H4 (cell line): ENCODE results near the gene TMEM270. TPM values are rescaled to one million over a fixed set of nuclear protein-coding genes. Genes with fewer than 3 reads are reported as not detected.

Experiments
- DNase-seq: peaks from one replicate; pipeline ENCODE4 v3.0.0-alpha.2; 2015; ENCODE audit warnings: low spot score
- total RNA-seq: library from RNA; depleted of rRNA; stranded (reverse); fragments of >200 nt; shearing (Covaris generic); gene quantifications from 2 replicates; pipeline ENCODE4 v1.2.3, GENCODE V29; 2014

Gene TMEM270
- total RNA-seq, 1 experiment from 2014 or later = not detected

DNA sequence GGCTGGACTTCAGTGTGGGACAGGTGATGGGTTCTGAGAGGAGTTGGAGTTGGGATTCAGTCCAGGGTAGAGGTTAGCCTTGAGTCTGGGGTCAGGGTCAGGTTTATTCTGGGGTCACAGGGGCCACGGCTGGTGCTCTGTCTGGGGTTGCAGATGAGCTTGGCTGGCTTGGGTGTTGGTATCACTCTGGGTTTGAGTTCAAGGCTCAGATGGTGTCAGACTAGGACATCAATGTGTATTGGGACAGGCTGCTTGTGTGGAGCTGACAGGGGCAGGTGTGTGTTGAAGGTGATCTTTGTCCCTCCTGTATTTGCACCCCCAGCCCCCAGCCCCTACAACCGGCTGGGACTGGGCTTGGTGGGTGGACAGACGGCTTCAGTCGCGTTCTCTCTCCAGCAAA lies 26.8 kb downstream of the TMEM270 start:
- no peak for DNase-seq

- peak; percentile 56 for DNase-seq
Measured at GRCh38 chr7:73888959-73889358, 28.0 kb downstream of the TMEM270 start.

GRCh38 chr7:73890555-73891147 lies 29.7 kb downstream of the TMEM270 start:
- DNase-seq = peak; percentile 61

GRCh38 chr7:73891178-73891885 lies 30.4 kb downstream of the TMEM270 start:
- no peak for DNase-seq

GRCh38 chr7:73892003-73892999 lies 31.3 kb downstream of the TMEM270 start:
- peak; percentile 63 for DNase-seq

DNA sequence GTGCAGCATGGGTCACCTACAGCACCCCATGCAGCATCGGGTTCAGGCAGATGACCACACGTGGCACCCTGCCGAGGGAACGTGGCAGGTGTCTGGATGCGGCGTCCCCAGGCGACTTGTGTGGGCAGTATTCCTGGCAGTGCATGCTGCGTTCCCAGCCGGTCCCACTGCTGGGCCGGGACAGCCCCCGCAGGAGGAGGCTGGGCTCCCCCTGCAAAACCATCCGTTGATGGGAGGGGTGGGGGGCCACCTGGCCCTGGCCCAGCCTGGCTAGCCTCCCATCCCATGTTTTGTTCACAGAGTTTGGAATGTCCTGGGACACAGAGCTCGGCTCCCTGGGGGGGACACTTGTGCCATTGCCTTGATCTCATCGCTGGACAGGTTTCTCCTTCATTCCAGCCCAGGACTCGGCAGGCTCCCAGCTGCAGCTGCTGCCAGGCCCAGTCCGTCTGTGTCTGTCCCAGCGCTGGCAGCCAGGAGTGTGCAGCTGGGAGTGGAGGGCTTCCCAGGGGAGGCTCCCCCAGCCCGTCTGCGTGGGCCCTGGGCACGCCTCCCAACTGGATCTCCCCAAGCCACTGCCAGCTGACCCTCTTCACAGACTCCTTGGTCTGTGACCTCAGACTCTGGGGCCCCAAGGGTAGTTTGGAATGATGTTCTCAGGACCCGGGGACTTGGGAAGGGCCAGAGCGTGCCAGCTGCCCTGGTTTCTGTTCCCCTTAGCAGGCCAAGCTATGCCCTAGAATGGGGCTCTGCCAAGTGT lies 32.6 kb downstream of the TMEM270 start:
- DNase-seq = no peak

- DNase-seq = no peak
Measured at GRCh38 chr7:73894166-73894565, 33.2 kb downstream of the TMEM270 start.

GRCh38 chr7:73894733-73895551 lies 34.0 kb downstream of the TMEM270 start:
- peak; percentile 70 for DNase-seq

GRCh38 chr7:73895626-73896025 lies 34.7 kb downstream of the TMEM270 start:
- DNase-seq = no peak

GRCh38 chr7:73896454-73896853 lies 35.5 kb downstream of the TMEM270 start:
- no peak for DNase-seq

DNA sequence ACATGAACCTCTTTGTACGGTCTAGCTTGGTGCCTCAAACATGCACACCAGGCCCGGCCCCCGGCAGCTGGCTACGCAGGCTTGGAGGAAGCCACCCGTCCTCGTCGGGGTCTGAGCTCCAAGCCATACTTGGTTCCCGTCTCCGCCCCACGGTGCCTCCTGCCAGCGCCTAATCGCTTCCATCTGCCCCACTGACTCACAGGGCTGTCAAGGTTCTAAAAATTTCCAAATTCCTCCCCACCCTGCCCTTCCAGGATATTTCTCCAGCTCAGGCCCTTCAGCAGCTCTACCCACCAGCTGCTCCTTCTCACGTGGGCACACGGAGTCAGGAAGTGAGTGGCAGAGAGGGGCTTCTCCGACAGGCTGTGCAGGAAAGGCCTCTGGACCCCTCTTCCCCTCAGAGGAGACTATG lies 38.8 kb downstream of the TMEM270 start:
- DNase-seq = peak; percentile 80

GRCh38 chr7:73900286-73900685 lies 39.3 kb downstream of the TMEM270 start:
- no peak for DNase-seq

- no peak for DNase-seq
Measured at GRCh38 chr7:73901231-73901822, 40.4 kb downstream of the TMEM270 start.

DNA sequence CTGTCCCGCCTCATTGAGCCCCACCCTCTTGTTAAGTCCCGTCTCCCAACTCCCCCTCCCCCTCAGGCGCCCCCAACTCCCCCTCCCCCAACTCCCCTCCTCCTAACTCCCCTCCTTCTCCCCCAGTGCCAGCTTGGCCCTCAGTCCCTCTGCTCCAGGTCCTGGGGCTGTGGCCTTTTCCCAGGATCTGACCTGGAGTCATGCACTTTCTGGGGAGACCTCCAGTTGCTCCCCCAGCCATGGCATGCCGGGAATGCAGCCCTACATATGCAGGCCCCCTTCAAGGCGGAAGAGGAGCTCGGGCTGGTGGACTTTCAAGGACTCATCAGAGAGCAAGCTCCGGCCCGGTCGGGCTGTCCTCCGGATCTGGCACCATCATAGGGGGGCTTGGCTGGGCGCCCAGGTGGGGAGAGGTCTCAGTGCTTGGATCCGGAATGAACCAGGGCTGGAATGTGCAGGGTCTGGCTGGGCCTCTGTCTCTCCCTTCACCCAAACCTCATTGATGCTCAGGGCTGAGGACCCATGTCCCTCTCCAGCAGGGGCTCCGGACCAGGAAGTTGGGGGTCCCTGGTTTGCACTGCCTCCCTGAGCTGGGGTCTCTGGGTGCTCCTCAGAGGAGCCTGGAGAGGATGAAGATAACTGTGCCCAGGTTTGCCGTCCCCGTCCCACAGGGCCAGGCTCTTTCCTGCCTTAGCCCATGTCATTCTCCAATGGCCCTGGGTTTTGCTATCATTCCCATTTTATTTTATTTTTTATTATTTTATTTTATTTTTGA lies 41.1 kb downstream of the TMEM270 start:
- no peak for DNase-seq

- DNase-seq = no peak
Measured at GRCh38 chr7:73903321-73904218, 42.6 kb downstream of the TMEM270 start.

GRCh38 chr7:73904219-73905137 lies 43.5 kb downstream of the TMEM270 start:
- peak; percentile 75 for DNase-seq

DNA sequence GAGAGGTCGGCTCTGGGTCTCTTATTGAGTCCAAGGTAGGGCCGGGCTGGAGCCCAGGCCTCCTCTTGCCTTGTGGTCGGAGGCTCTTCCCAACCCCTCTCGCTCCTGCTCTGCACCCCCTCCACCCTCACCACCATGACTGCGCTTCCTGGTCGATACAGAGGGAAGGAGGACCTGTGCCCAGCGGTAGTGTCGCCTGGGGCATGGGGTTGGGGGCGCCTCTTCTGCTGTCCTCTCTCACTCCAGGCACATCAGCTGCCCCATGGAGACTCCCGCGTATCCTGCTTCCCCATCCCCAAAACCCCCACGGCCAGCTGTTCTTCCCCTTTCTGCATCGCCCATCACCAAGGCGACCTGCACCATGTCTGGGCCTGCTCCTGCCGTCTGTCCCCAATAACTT lies 44.4 kb downstream of the TMEM270 start:
- no peak for DNase-seq
